Measurements from ENCODE around the gene EIF4EBP3. TPM values are rescaled to one million over a fixed set of nuclear protein-coding genes. Genes with fewer than 3 reads are reported as not detected.
A peak's percentile ranks its signal among the peaks of the same experiment; 100 is the strongest.

EIF4EBP3 gene
- total RNA-seq, 2 experiments from 2014 or later: 12.7 to 15.1 TPM

- CTCF ChIA-PET: no interaction called here
These were observed 23.5 kb upstream of the EIF4EBP3 start for GRCh38 chr5:140524003-140524402.

GRCh38 chr5:140540227-140540626 is 7.2 kb upstream of the EIF4EBP3 start:
- Histone ChIP-seq H3K27ac (ENCODE audit: low read depth in 1 of 2, low read length in 2 of 2) (no peak overlapping the region), H3K27me3 (ENCODE audit: control insufficient read depth in 1 of 2, insufficient read depth in 2 of 2, low read length in 2 of 2) (no peaks in the 10 kb centered on the region), H3K4me1 (ENCODE audit: insufficient read depth, low read length) (no peaks in the 10 kb centered on the region), H3K36me3 (ENCODE audit: insufficient read depth, low read length) (peaks cover 62% of the 10 kb centered on the region), H3K4me3 (ENCODE audit: low read length) (no peak overlapping the region), H3K9me3 (ENCODE audit: control insufficient read depth in 1 of 2, insufficient read depth in 1 of 2, low read length in 2 of 2) (no peaks in the 10 kb centered on the region)
- DNase-seq: no peak
- H3K27ac Mint-ChIP-seq: no peak overlapping the region
- ATAC-seq (ENCODE audit: poor library complexity): no peak
- TF ChIP-seq, protein P1, sequence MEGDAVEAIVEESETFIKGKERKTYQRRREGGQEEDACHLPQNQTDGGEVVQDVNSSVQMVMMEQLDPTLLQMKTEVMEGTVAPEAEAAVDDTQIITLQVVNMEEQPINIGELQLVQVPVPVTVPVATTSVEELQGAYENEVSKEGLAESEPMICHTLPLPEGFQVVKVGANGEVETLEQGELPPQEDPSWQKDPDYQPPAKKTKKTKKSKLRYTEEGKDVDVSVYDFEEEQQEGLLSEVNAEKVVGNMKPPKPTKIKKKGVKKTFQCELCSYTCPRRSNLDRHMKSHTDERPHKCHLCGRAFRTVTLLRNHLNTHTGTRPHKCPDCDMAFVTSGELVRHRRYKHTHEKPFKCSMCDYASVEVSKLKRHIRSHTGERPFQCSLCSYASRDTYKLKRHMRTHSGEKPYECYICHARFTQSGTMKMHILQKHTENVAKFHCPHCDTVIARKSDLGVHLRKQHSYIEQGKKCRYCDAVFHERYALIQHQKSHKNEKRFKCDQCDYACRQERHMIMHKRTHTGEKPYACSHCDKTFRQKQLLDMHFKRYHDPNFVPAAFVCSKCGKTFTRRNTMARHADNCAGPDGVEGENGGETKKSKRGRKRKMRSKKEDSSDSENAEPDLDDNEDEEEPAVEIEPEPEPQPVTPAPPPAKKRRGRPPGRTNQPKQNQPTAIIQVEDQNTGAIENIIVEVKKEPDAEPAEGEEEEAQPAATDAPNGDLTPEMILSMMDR (IDR thresholded peaks at IDR 0.05): no peak
- H3K36me3 Mint-ChIP-seq (ENCODE audit: low read depth): peaks cover 93% of the 10 kb centered on the region
- CTCF ChIA-PET: interaction anchor here (1.0 kb wide), 1 partner anchor 180 kb away, joined by 3 read pairs; no protein-coding TSS in a partner anchor
- no peak overlapping the region for H3K4me3 Mint-ChIP-seq
- POLR2A ChIA-PET: interaction anchor here (0.9 to 1.1 kb wide), 2 partner anchors 38 to 138 kb away, joined by 3 read pairs; no protein-coding TSS in a partner anchor
- intact Hi-C loops (cut with DNase I, micrococcal nuclease): no loop called here
- no peaks in the 10 kb centered on the region for H3K9me3 Mint-ChIP-seq
- H3K27me3 Mint-ChIP-seq: no peaks in the 10 kb centered on the region
- no peaks in the 10 kb centered on the region for H3K4me1 Mint-ChIP-seq (ENCODE audit: low read depth)

More at GRCh38 chr5:140524003-140524402, 23.5 kb upstream of the EIF4EBP3 start:
- POLR2A ChIA-PET: no interaction called here
- Histone ChIP-seq H3K4me3 (ENCODE audit: low read length) (no peak overlapping the region), H3K36me3 (ENCODE audit: insufficient read depth, low read length) (peaks cover 49% of the 10 kb centered on the region), H3K9me3 (ENCODE audit: control insufficient read depth in 1 of 2, insufficient read depth in 1 of 2, low read length in 2 of 2) (no peaks in the 10 kb centered on the region), H3K27ac (ENCODE audit: low read depth in 1 of 2, low read length in 2 of 2) (no peak overlapping the region), H3K4me1 (ENCODE audit: insufficient read depth, low read length) (no peaks in the 10 kb centered on the region), H3K27me3 (ENCODE audit: control insufficient read depth in 1 of 2, insufficient read depth in 2 of 2, low read length in 2 of 2) (no peaks in the 10 kb centered on the region)
- intact Hi-C loops (cut with DNase I, micrococcal nuclease): no loop called here
- Mint-ChIP-seq H3K36me3 (ENCODE audit: low read depth) (peaks cover 53% of the 10 kb centered on the region), H3K4me3 (no peak overlapping the region), H3K27ac (peak overlapping the region; percentile 18), H3K9me3 (no peaks in the 10 kb centered on the region), H3K4me1 (ENCODE audit: low read depth) (no peaks in the 10 kb centered on the region), H3K27me3 (no peaks in the 10 kb centered on the region)
- no peak for DNase-seq
- TF ChIP-seq, protein P1 (IDR thresholded peaks at IDR 0.05): no peak
- ATAC-seq (ENCODE audit: poor library complexity): no peak

GRCh38 chr5:140542972-140543371 is 4.5 kb upstream of the EIF4EBP3 start:
- DNase-seq (no peak), ATAC-seq (ENCODE audit: poor library complexity) (no peak)
- intact Hi-C loops (cut with DNase I, micrococcal nuclease): no loop called here
- Mint-ChIP-seq H3K27me3 (no peaks in the 10 kb centered on the region), H3K36me3 (ENCODE audit: low read depth) (peaks cover 81% of the 10 kb centered on the region), H3K9me3 (no peaks in the 10 kb centered on the region), H3K27ac (no peak overlapping the region), H3K4me3 (no peak overlapping the region), H3K4me1 (ENCODE audit: low read depth) (peaks cover 9% of the 10 kb centered on the region)
- peaks cover 49% of the 10 kb centered on the region for H3K36me3 ChIP-seq (ENCODE audit: insufficient read depth, low read length)
- peaks cover 12% of the 10 kb centered on the region for H3K4me1 ChIP-seq (ENCODE audit: insufficient read depth, low read length)
- H3K9me3 ChIP-seq (ENCODE audit: control insufficient read depth in 1 of 2, insufficient read depth in 1 of 2, low read length in 2 of 2): no peaks in the 10 kb centered on the region
- H3K27me3 ChIP-seq (ENCODE audit: control insufficient read depth in 1 of 2, insufficient read depth in 2 of 2, low read length in 2 of 2): no peaks in the 10 kb centered on the region
- no peak overlapping the region for H3K27ac ChIP-seq (ENCODE audit: low read depth in 1 of 2, low read length in 2 of 2)
- ChIA-PET CTCF (no interaction called here), POLR2A (interaction anchor here (0.6 kb wide), 1 partner anchor 39 kb away, joined by 3 read pairs; no protein-coding TSS in a partner anchor)
- TF ChIP-seq, protein P1 (IDR thresholded peaks at IDR 0.05): no peak
- no peak overlapping the region for H3K4me3 ChIP-seq (ENCODE audit: low read length)
